ENCODE measurements around the gene AURKA.

DNA sequence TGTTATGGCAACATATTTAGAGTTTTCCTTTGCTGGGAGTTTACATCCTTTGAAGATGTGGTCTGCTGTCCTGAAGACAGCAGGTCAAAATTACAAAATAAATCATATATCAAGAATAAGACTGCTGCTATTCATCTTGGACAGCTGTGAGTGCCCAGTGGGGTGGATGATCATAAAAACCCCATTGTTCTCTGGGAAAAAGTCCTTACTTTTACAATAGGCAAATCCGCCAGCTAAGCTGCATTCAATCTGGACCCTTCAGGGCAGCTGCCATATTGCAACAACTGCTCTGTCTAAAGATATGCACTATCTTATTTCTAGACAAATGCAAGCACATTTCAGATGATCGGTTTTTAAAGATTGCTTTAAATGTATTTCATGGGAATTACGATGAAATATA, 39.5 kb upstream of the AURKA start:
- no peak for TF ChIP-seq ZBTB7A (IDR thresholded peaks at IDR 0.05; ENCODE audit: low read depth)
- TF ChIP-seq CEBPB (IDR thresholded peaks at IDR 0.05) = no peak
- no peak for TF ChIP-seq RAD21 (IDR thresholded peaks at IDR 0.05; ENCODE audit: low read depth)
- no peak for TF ChIP-seq TCF12 (IDR thresholded peaks at IDR 0.05; ENCODE audit: low read depth)
- no peak for TF ChIP-seq EP300 (IDR thresholded peaks at IDR 0.05; ENCODE audit: borderline replicate concordance)
- TF ChIP-seq MAX (IDR thresholded peaks at IDR 0.05) = no peak
- TF ChIP-seq TEAD4 (IDR thresholded peaks at IDR 0.05) = no peak
- no peak for TF ChIP-seq USF1 (IDR thresholded peaks at IDR 0.05)
- TF ChIP-seq CREB1 (IDR thresholded peaks at IDR 0.05; ENCODE audit: low read depth) = no peak
- no peak for TF ChIP-seq TAF1 (IDR thresholded peaks at IDR 0.05; ENCODE audit: low read depth)
- TF ChIP-seq FOXM1 (IDR thresholded peaks at IDR 0.05; ENCODE audit: borderline replicate concordance, low read depth) = no peak
- TF ChIP-seq YY1 (IDR thresholded peaks at IDR 0.05; ENCODE audit: low read depth) = no peak
- TF ChIP-seq REST (IDR thresholded peaks at IDR 0.05; ENCODE audit: low read depth) = no peak
- TF ChIP-seq EGR1 (IDR thresholded peaks at IDR 0.05) = no peak

All from Ishikawa (cell line).